ENCODE measurements around the gene ANO3. TPM values are rescaled to one million over a fixed set of nuclear protein-coding genes. Genes with fewer than 3 reads are reported as not detected.

The ANO3 gene
- total and polyA plus RNA-seq, 2 experiments from 2014 or later = not detected

GRCh38 chr11:26558190-26558589, 226.3 kb downstream of the ANO3 start:
- Mint-ChIP-seq H3K36me3 (ENCODE audit: low read depth) (no peaks in the 10 kb centered on the region), H3K4me1 (peaks cover under 1% of the 10 kb centered on the region; the same call in 1 of the 3 replicates), H3K27me3 (ENCODE audit: insufficient read depth, low read depth, poor library complexity) (no peaks in the 10 kb centered on the region), H3K4me3 (no peak overlapping the region), H3K27ac (no peak overlapping the region), H3K9me3 (no peaks in the 10 kb centered on the region)
- H3K4me1 ChIP-seq (ENCODE audit: insufficient read depth) = no peaks in the 10 kb centered on the region
- no peaks in the 10 kb centered on the region for H3K27me3 ChIP-seq (ENCODE audit: insufficient read depth)
- no peaks in the 10 kb centered on the region for H4K20me1 ChIP-seq (replicated peaks; ENCODE audit: insufficient read depth)
- DNase-seq (ENCODE audit: low spot score) (no peak), ATAC-seq (no peak)
- H3F3A ChIP-seq (replicated peaks; ENCODE audit: low read depth) = no peaks in the 10 kb centered on the region
- no peak overlapping the region for H3K4me2 ChIP-seq
- H3K36me3 ChIP-seq (ENCODE audit: insufficient read depth) = no peaks in the 10 kb centered on the region
- no peaks in the 10 kb centered on the region for H3K9me2 ChIP-seq (ENCODE audit: insufficient read depth)
- TF ChIP-seq ZNF114 (CRISPR knock-in tag; IDR thresholded peaks at IDR 0.05) = no peak
- no peak for TF ChIP-seq CREB1 (CRISPR knock-in tag; IDR thresholded peaks at IDR 0.05; ENCODE audit: low read depth)
- no peaks in the 10 kb centered on the region for H3K79me2 ChIP-seq (replicated peaks; ENCODE audit: insufficient read depth)
- no peak overlapping the region for H3K27ac ChIP-seq (ENCODE audit: low read depth)
- no peak overlapping the region for H2AFZ ChIP-seq
- no peak overlapping the region for H3K4me3 ChIP-seq

- no peaks in the 10 kb centered on the region for H4K20me1 ChIP-seq (replicated peaks; ENCODE audit: insufficient read depth)
- 0 out of 2 replicates have a peak overlapping the region, but pooled peaks have one; percentile 45 for H2AFZ ChIP-seq
- H3K4me2 ChIP-seq = no peak overlapping the region
- Mint-ChIP-seq H3K4me3 (no peak overlapping the region), H3K9me3 (no peaks in the 10 kb centered on the region), H3K27ac (no peak overlapping the region), H3K4me1 (peaks cover 18% of the 10 kb centered on the region), H3K36me3 (ENCODE audit: low read depth) (no peaks in the 10 kb centered on the region), H3K27me3 (ENCODE audit: insufficient read depth, low read depth, poor library complexity) (no peaks in the 10 kb centered on the region)
- H3K79me2 ChIP-seq (replicated peaks; ENCODE audit: insufficient read depth) = no peaks in the 10 kb centered on the region
- no peaks in the 10 kb centered on the region for H3K27me3 ChIP-seq (ENCODE audit: insufficient read depth)
- no peak overlapping the region for H3K4me3 ChIP-seq
- no peak for TF ChIP-seq CREB1 (CRISPR knock-in tag; IDR thresholded peaks at IDR 0.05; ENCODE audit: low read depth)
- no peak for TF ChIP-seq EZH2phosphoT487 (IDR thresholded peaks at IDR 0.05; ENCODE audit: unreplicated experiment)
- no peak for TF ChIP-seq REST (IDR thresholded peaks at IDR 0.05; ENCODE audit: unreplicated experiment)
- no peak for TF ChIP-seq ETS1 (IDR thresholded peaks at IDR 0.05)
- no peak for TF ChIP-seq ZNF331 (CRISPR knock-in tag; IDR thresholded peaks at IDR 0.05; ENCODE audit: low read depth)
- TF ChIP-seq ZNF462 (CRISPR knock-in tag; IDR thresholded peaks at IDR 0.05) = no peak
- no peaks in the 10 kb centered on the region for H3K36me3 ChIP-seq (ENCODE audit: insufficient read depth)
- ATAC-seq (no peak), DNase-seq (ENCODE audit: low spot score) (no peak)
- no peak overlapping the region for H3K27ac ChIP-seq (ENCODE audit: low read depth)
- peaks cover 12% of the 10 kb centered on the region for H3K4me1 ChIP-seq (ENCODE audit: insufficient read depth)
- no peaks in the 10 kb centered on the region for H3K9me2 ChIP-seq (ENCODE audit: insufficient read depth)
- H3F3A ChIP-seq (replicated peaks; ENCODE audit: low read depth) = no peaks in the 10 kb centered on the region
Measured at GRCh38 chr11:26569646-26570045, 237.7 kb downstream of the ANO3 start.

All from GM23338 (cell line).